Measurements from ENCODE around the gene HOXD9. TPM values are rescaled to one million over a fixed set of nuclear protein-coding genes. Genes with fewer than 3 reads are reported as not detected.

Gene HOXD9
- polyA plus RNA-seq, 1 of the 3 experiments (the other 2 are of a cell fraction) = 4.8 TPM

DNA sequence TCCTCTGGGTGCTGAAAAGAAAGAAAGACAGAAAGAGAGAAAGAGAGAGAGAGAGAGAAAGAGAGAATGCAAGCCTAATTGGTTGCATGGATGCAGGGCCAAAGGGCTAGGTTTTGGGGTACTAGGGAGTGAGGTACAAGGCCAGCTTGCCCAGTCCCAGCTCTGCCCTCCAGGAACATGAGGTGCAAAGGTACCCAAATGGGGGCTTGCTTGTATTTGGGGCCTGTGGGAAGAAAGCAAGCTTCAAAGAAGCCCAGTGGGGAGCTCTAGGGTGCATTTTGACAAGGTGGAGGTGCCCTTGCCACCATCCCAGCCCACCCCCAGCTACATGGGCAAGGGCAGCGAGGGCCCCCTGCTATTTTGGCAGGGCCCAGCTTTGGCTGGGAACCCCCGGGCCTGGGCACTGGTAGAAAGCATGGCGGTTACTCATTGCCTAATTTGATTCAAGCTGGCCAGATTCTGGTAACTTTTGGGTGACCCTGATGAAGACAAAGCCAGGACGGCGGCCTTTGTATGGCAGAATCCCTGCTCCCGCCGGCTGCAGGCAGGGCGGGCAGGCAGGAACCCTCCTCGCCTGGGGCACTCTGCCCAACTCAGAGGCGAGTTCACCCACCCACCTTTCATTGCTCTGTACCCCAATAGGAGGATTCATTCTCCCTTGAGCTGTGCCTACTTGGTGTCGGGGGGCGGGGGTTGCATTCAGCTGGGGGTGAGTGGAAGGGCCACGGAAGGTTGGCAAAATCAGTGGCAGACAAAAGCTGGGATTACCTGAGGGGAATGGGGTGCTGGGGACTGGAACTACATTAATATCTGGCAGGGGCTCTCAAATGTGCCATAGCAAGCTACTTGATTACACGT lies 28.3 kb downstream of the HOXD9 start:
- Histone ChIP-seq H3K9me2 (no peaks in the 10 kb centered on the region), H3K79me2 (ENCODE audit: insufficient read depth) (no peaks in the 10 kb centered on the region), H4K20me1 (ENCODE audit: insufficient read depth) (no peaks in the 10 kb centered on the region), H3K4me2 (no peak overlapping the region), H2AFZ (ENCODE audit: low read depth) (no peak overlapping the region), H3K9ac (no peak overlapping the region), H3K27ac (ENCODE audit: low read depth in 2 of 2, low read length in 1 of 2) (no peak overlapping the region), H3K4me3 (ENCODE audit: low read depth in 2 of 2, low read length in 1 of 2) (no peak overlapping the region), H3F3A (replicated peaks; ENCODE audit: insufficient read depth) (no peaks in the 10 kb centered on the region), H3K4me1 (ENCODE audit: control insufficient read depth in 1 of 2, insufficient read depth in 2 of 2, low read depth in 1 of 2, low read length in 1 of 2) (peaks cover 0 to 8% of the 10 kb centered on the region in 2 experiments; a peak in 1 of 4 replicates), H3K9me3 (no peaks in the 10 kb centered on the region), H3K36me3 (replicated peaks in 1 of 2; ENCODE audit: control insufficient read depth in 1 of 2, insufficient read depth in 2 of 2, low read length in 1 of 2) (peaks cover 0 to 27% of the 10 kb centered on the region in 2 experiments), H3K27me3 (ENCODE audit: insufficient read depth) (no peaks in the 10 kb centered on the region)
- no peak for TF ChIP-seq TEAD4 (IDR thresholded peaks at IDR 0.05; ENCODE audit: borderline replicate concordance, insufficient read depth)
- TF ChIP-seq RCOR1 (IDR thresholded peaks at IDR 0.05; ENCODE audit: low read length) = no peak
- no peak for TF ChIP-seq RFX5 (IDR thresholded peaks at IDR 0.05; ENCODE audit: low read length)
- no peak for DNase-seq
- ChIA-PET CTCF (interaction anchor here (0.7 to 4.4 kb wide), 4 partner anchors 11 to 404 kb away, joined by 3 to 24 read pairs (median 4); no protein-coding TSS in a partner anchor), POLR2A (no interaction called here)
- 97% methylated on average over 7 of the region's 14 CpGs for WGBS (ENCODE audit: low lambda C conversion rate)

DNA sequence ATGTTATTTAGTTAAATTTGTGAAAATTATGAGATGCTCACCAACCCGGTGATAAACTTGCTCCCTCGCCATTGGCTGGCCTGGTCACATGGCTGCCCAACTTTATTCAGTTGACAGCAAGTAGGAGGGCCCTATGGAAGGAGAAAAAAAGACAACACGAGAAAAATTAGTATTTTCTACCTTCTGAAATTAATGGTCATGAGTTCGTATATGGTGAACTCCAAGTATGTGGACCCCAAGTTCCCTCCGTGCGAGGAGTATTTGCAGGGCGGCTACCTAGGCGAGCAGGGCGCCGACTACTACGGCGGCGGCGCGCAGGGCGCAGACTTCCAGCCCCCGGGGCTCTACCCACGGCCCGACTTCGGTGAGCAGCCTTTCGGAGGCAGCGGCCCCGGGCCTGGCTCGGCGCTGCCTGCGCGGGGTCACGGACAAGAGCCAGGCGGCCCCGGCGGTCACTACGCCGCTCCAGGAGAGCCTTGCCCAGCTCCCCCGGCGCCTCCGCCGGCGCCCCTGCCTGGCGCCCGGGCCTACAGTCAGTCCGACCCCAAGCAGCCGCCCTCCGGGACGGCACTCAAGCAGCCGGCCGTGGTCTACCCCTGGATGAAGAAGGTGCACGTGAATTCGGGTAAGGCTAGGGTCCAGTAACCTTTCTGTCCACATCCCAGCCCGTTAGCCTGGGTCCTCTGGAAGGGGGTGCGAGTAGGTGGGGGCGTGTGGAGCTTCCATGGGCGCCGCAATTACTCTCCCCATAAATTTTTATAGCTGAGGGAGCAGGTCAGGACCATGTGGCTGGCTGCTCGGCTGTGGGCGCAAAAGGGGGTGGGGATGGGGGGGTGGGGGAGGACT lies 29.1 kb downstream of the HOXD9 start, which contains the start of gene HOXD4:
Gene HOXD4, plus strand, starts transcription at position 109 of the 846 bp plus-strand sequence. Its CDS starts 84 bp downstream, at position 193.
- no peak within 1 kb of the TSS for H3K27ac ChIP-seq (ENCODE audit: low read depth in 2 of 2, low read length in 1 of 2)
- no peak within 1 kb of the TSS for H2AFZ ChIP-seq (ENCODE audit: low read depth)
- H3K9me3 ChIP-seq = no peaks in the 10 kb centered on the region
- no peaks in the 10 kb centered on the region for H3K27me3 ChIP-seq (ENCODE audit: insufficient read depth)
- no peak within 1 kb of the TSS for H3K4me2 ChIP-seq
- H3F3A ChIP-seq (replicated peaks; ENCODE audit: insufficient read depth) = no peaks in the 10 kb centered on the region
- 95% methylated on average over 42 of the region's 55 CpGs for WGBS (ENCODE audit: low lambda C conversion rate)
- peaks cover 0 to 27% of the 10 kb centered on the region in 2 experiments for H3K36me3 ChIP-seq (replicated peaks in 1 of 2; ENCODE audit: control insufficient read depth in 1 of 2, insufficient read depth in 2 of 2, low read length in 1 of 2)
- no peak within 1 kb of the TSS for H3K4me3 ChIP-seq (ENCODE audit: low read depth in 2 of 2, low read length in 1 of 2)
- TF ChIP-seq, protein P1, sequence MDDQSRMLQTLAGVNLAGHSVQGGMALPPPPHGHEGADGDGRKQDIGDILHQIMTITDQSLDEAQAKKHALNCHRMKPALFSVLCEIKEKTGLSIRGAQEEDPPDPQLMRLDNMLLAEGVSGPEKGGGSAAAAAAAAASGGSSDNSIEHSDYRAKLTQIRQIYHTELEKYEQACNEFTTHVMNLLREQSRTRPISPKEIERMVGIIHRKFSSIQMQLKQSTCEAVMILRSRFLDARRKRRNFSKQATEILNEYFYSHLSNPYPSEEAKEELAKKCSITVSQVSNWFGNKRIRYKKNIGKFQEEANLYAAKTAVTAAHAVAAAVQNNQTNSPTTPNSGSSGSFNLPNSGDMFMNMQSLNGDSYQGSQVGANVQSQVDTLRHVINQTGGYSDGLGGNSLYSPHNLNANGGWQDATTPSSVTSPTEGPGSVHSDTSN (IDR thresholded peaks at IDR 0.05) = no peak
- no peak for TF ChIP-seq ELF1 (IDR thresholded peaks at IDR 0.05)
- TF ChIP-seq, protein P2, sequence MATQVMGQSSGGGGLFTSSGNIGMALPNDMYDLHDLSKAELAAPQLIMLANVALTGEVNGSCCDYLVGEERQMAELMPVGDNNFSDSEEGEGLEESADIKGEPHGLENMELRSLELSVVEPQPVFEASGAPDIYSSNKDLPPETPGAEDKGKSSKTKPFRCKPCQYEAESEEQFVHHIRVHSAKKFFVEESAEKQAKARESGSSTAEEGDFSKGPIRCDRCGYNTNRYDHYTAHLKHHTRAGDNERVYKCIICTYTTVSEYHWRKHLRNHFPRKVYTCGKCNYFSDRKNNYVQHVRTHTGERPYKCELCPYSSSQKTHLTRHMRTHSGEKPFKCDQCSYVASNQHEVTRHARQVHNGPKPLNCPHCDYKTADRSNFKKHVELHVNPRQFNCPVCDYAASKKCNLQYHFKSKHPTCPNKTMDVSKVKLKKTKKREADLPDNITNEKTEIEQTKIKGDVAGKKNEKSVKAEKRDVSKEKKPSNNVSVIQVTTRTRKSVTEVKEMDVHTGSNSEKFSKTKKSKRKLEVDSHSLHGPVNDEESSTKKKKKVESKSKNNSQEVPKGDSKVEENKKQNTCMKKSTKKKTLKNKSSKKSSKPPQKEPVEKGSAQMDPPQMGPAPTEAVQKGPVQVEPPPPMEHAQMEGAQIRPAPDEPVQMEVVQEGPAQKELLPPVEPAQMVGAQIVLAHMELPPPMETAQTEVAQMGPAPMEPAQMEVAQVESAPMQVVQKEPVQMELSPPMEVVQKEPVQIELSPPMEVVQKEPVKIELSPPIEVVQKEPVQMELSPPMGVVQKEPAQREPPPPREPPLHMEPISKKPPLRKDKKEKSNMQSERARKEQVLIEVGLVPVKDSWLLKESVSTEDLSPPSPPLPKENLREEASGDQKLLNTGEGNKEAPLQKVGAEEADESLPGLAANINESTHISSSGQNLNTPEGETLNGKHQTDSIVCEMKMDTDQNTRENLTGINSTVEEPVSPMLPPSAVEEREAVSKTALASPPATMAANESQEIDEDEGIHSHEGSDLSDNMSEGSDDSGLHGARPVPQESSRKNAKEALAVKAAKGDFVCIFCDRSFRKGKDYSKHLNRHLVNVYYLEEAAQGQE (IDR thresholded peaks at IDR 0.05; ENCODE audit: low read depth, low read length) = no peak
- no peak for TF ChIP-seq MEF2A (IDR thresholded peaks at IDR 0.05; ENCODE audit: borderline replicate concordance, low read depth)
- no peak for TF ChIP-seq POLR2AphosphoS5 (IDR thresholded peaks at IDR 0.05; ENCODE audit: low read depth, low read length)
- no peak for TF ChIP-seq TCF12 (IDR thresholded peaks at IDR 0.05)
- TF ChIP-seq, protein P3, sequence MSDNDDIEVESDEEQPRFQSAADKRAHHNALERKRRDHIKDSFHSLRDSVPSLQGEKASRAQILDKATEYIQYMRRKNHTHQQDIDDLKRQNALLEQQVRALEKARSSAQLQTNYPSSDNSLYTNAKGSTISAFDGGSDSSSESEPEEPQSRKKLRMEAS (IDR thresholded peaks at IDR 0.05; ENCODE audit: low read depth) = no peak
- no peak for TF ChIP-seq TEAD4 (IDR thresholded peaks at IDR 0.05; ENCODE audit: borderline replicate concordance, insufficient read depth)
- no peak for TF ChIP-seq RCOR1 (IDR thresholded peaks at IDR 0.05; ENCODE audit: low read length)
- TF ChIP-seq, protein P4, sequence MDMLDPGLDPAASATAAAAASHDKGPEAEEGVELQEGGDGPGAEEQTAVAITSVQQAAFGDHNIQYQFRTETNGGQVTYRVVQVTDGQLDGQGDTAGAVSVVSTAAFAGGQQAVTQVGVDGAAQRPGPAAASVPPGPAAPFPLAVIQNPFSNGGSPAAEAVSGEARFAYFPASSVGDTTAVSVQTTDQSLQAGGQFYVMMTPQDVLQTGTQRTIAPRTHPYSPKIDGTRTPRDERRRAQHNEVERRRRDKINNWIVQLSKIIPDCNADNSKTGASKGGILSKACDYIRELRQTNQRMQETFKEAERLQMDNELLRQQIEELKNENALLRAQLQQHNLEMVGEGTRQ (IDR thresholded peaks at IDR 0.05; ENCODE audit: borderline replicate concordance, low read depth, low read length) = no peak
- TF ChIP-seq, protein P5, sequence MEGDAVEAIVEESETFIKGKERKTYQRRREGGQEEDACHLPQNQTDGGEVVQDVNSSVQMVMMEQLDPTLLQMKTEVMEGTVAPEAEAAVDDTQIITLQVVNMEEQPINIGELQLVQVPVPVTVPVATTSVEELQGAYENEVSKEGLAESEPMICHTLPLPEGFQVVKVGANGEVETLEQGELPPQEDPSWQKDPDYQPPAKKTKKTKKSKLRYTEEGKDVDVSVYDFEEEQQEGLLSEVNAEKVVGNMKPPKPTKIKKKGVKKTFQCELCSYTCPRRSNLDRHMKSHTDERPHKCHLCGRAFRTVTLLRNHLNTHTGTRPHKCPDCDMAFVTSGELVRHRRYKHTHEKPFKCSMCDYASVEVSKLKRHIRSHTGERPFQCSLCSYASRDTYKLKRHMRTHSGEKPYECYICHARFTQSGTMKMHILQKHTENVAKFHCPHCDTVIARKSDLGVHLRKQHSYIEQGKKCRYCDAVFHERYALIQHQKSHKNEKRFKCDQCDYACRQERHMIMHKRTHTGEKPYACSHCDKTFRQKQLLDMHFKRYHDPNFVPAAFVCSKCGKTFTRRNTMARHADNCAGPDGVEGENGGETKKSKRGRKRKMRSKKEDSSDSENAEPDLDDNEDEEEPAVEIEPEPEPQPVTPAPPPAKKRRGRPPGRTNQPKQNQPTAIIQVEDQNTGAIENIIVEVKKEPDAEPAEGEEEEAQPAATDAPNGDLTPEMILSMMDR (IDR thresholded peaks at IDR 0.05) = no peak
- no peak for TF ChIP-seq NFIC (IDR thresholded peaks at IDR 0.05; ENCODE audit: borderline replicate concordance)
- ChIA-PET CTCF (interaction anchor here (0.9 to 4.4 kb wide), 3 partner anchors 12 to 403 kb away, joined by 3 to 24 read pairs (median 5); no protein-coding TSS in a partner anchor), POLR2A (no interaction called here)
- no peaks in the 10 kb centered on the region for H4K20me1 ChIP-seq (ENCODE audit: insufficient read depth)
- H3K79me2 ChIP-seq (ENCODE audit: insufficient read depth) = no peaks in the 10 kb centered on the region
- peaks cover 0 to 11% of the 10 kb centered on the region in 2 experiments; a peak in 1 of 4 replicates for H3K4me1 ChIP-seq (ENCODE audit: control insufficient read depth in 1 of 2, insufficient read depth in 2 of 2, low read depth in 1 of 2, low read length in 1 of 2)
- H3K9ac ChIP-seq = no peak within 1 kb of the TSS
- DNase-seq = no peak
- H3K9me2 ChIP-seq = no peaks in the 10 kb centered on the region
